Choroid plexus epithelial cell (primary cell): Measurements from ENCODE around the gene RYR2.

Source experiments
- DNase-seq: peaks from one replicate; pipeline ENCODE4 v3.0.0-alpha.2; 2010; ENCODE audit warnings: low read depth
- H3K4me3 ChIP-seq: 2 replicates; pipeline ENCODE4 v1.5.1; 2011; ENCODE audit warnings: low read depth, mild to moderate bottlenecking, control low read depth, low read length, moderate library complexity
- TF ChIP-seq, protein P1 (sequence below): conservative IDR thresholded peaks from 2 replicates; pipeline ENCODE4 v1.5.1; 2011; ENCODE audit warnings: low read depth, mild to moderate bottlenecking, control low read depth, inconsistent platforms, low read length, moderate library complexity

The RYR2 gene

DNA sequence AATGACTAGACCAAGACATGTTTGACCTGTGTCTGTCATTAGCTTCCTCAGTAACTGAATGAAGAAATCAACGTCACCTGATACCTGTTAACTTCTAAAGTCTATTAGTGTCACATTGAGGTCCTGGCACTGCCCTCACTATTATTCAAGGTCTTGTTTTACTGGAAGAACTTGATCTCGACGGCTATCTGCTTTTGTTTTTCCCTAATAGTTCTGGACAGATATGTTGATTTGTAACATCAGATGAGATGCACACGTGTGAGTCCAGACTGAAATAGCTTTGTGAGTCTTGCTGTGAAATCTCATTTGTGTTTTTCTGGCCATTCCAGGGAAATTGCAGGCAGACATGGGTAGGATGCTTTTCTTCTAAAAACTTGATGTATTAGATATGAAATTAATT is 159.2 kb downstream of the RYR2 start:
- no peak overlapping the region for H3K4me3 ChIP-seq
- no peak for DNase-seq

DNA sequence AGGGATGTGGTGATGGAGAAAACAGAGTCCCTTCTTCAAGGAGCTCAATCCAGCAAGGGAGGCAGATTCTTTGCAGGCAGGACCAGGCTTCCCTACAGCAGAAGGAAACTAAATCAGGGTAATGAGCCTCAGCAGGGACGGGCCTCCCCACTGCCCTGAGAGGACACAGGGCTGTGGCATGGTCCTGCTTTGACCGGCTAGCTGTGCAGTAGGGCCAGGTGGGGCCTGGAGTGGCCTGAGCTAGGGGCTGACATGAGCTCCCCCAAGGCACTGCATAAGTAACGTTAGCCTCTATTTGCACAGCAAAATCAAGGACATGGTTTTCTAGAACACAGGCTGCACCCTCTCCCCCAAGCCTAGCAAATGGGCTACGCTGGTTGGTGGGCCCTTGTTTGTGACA is 162.9 kb downstream of the RYR2 start:
- TF ChIP-seq, protein P1, sequence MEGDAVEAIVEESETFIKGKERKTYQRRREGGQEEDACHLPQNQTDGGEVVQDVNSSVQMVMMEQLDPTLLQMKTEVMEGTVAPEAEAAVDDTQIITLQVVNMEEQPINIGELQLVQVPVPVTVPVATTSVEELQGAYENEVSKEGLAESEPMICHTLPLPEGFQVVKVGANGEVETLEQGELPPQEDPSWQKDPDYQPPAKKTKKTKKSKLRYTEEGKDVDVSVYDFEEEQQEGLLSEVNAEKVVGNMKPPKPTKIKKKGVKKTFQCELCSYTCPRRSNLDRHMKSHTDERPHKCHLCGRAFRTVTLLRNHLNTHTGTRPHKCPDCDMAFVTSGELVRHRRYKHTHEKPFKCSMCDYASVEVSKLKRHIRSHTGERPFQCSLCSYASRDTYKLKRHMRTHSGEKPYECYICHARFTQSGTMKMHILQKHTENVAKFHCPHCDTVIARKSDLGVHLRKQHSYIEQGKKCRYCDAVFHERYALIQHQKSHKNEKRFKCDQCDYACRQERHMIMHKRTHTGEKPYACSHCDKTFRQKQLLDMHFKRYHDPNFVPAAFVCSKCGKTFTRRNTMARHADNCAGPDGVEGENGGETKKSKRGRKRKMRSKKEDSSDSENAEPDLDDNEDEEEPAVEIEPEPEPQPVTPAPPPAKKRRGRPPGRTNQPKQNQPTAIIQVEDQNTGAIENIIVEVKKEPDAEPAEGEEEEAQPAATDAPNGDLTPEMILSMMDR = no peak
- no peak overlapping the region for H3K4me3 ChIP-seq
- DNase-seq = no peak

More for the DNA sequence above, 159.2 kb downstream of the RYR2 start:
- TF ChIP-seq, protein P1 = no peak

DNA sequence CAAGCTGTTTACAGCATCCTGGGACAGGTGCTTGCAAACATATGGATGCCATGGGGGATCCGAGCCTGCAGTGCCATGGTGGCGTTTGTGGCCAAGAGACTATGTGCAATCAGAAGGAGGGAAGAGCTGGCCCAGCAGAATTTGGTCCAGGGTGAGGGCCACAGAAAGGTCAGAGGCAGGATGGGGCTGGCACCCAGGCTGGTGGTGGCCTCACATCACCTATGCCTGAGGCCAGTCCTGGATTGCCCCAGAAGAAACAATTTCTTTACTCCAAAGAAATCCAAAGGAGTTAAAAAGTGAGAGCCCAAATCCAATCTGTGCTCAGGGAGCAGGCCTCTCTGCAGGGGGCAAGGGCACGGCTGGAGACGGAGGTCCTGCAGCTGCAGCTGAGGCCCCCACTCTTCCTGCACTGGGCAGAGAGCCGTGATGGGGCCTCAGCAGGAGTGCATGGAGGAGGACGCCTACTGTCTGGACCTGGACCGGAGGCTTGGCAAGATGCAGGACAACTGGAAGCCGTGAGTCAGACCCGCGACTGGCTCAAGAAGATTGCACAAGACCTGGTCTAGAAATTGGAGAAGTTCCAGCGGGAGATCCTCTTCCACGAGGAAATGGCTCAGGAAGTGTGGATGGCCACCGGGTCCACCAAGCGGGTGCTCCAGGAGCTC is 163.5 kb downstream of the RYR2 start:
- TF ChIP-seq, protein P1 = no peak
- DNase-seq = peak; percentile 6
- H3K4me3 ChIP-seq = no peak overlapping the region

DNA sequence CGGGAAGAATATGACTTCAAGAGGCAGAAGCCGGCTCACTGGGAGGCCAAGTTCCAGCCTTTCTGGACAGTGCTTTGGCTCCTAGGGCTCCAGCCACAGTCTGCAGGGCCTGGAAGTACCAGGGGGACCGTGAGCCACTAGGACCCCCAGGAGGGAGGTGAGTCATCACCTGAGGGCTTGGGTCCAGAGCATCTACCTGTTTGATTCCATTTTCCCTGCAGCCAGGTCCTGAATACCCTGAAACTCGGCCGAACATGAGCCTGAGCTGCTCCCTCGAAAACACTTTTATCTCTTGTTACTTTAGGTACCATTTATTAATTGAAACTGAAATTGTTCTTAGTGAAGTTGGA is 164.1 kb downstream of the RYR2 start:
- TF ChIP-seq, protein P1 = no peak
- H3K4me3 ChIP-seq = no peak overlapping the region
- no peak for DNase-seq

DNA sequence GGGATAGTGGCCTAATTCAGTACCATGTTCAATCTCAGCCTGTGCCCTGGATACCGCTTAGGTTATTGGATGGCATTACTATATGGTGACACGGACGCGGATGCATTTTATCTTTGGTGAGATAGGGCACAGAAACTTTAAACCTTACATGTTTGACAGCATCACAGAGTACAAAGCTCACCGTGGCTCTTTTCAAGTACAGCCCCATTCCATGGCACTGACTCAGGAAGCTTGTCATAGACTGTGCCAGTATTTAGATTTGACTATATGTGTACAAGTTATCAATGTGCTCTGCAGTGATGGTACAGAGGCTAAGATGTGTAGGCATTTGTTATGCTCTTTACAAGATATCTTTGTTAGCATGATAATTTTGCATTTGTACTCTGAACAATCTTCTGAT is 169.0 kb downstream of the RYR2 start:
- no peak for DNase-seq
- TF ChIP-seq, protein P1 = no peak

DNA sequence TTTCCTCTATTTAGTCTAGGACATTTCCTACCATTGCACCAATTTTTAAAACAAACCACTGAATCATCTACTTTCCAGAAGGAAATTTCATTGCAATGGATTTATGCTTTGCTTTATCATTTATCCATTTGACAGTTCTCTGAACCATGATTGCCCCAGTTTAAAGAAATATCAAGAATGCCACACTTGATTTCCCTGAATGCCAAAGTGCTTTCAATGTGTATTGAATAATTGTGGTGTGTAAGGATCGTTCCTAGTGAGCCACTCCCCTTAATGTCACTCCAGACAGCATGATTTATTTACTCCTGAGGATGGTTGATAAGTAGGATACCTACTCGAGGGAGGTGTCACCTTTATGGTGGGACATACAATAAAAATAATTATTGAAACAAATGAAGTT is 169.6 kb downstream of the RYR2 start:
- TF ChIP-seq, protein P1 = no peak
- DNase-seq = no peak

More for the DNA sequence above, 169.0 kb downstream of the RYR2 start:
- no peak overlapping the region for H3K4me3 ChIP-seq

More for the DNA sequence above, 169.6 kb downstream of the RYR2 start:
- H3K4me3 ChIP-seq = no peak overlapping the region
